Right kidney (tissue), 1 donor: Measurements from ENCODE around the gene ATP23.

ENCODE experiments used
- DNase-seq: peaks from one replicate; pipeline ENCODE4 v3.0.0-alpha.2; 2016

The ATP23 gene

GRCh38 chr12:57907281-57907680 is 34.1 kb upstream of the ATP23 start:
- DNase-seq: no peak

DNA sequence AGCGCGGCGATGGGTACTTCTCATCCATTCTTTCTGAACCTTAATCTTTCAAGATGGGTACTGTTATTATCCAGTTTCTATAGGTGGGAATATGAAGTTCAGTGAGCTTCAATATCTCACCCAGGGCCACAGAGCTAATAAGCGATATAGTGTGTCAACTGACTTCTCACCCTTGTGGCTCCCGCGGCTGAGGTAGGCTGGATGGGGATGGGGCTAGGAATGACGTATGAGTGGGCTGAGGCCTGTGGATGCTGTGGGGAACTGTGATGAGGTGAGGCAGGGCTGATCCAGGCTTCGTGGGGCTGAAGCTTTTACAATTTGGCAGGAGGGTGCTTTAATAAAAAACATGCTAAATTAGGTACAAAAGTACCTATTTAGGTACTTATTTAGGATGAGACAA is 32.9 kb upstream of the ATP23 start:
- no peak for DNase-seq

DNA sequence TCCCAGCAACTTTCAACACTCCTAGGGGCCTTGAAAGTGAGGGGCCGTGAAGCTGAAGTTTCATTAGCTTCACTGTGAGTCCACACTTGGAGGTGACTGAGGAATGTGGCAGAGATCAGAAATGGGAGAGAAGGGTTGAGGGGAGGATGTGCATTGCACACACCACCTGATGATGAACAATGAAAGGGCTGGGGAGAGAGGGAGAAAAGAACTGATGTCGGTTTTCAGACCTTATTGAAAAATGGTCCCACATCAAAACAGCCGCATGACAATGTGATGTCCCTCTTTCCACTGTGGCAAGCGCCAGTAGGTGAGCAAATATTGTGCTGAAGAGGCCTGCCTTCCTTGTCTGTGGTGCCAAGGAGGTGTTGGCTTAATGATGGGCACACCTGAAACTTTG is 32.3 kb upstream of the ATP23 start:
- no peak for DNase-seq

DNA sequence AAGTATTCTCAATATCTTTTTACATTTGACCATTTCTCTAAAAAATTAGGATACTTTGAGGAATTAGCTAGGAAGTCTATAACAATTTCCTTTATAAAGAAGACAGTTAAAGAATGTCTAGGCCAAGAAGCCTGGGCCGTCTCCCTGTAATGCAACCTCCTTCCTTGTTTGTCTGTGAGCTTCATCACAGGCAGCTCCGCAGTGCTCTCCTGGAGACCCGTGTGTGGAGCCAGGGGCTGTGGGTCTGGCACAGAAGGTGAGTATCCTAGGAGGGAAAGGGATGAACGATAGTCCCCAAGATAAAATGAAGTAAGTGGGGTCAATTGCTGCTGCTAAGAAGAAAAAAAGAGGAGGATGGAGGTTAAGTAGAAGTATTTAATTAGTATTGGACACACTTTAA is 31.8 kb upstream of the ATP23 start:
- no peak for DNase-seq

DNA sequence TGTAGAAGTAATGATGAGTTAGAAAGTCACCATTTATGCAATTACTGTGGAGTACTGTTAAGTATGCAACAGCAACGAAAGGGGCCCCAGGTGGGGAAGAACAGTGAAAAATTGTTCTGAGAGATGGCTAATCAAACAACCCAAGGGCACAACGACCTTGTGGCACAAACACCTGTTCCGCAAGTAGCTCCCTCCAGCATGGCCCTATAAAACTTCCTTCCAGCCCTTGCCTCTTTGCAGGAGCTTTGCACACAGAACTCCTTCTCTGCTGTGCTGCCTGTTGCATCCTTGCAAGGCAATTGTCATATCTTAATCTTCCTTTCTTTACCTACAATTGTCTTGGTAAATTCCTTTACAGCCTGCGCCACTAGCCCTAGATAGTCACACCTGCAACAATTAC is 23.2 kb upstream of the ATP23 start:
- no peak for DNase-seq

DNA sequence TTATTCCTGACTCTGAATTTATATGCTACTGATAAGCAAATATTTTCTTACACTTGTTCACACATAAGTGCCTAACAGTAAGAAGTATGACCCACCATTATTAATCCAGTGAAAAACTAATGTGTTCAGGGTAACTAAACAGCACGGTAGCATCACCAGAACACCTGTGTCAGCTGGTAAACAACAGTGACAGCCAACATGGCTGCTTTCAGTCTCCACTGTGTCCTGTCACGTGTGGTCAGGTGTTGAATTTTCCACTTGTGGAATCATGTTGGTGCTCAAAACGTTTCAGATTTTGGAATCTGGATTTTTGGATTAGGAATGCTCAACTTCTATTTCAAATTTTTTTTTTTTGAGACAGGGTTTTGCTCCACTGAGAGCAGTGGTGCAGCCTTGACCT is 14.3 kb upstream of the ATP23 start:
- DNase-seq: no peak

DNA sequence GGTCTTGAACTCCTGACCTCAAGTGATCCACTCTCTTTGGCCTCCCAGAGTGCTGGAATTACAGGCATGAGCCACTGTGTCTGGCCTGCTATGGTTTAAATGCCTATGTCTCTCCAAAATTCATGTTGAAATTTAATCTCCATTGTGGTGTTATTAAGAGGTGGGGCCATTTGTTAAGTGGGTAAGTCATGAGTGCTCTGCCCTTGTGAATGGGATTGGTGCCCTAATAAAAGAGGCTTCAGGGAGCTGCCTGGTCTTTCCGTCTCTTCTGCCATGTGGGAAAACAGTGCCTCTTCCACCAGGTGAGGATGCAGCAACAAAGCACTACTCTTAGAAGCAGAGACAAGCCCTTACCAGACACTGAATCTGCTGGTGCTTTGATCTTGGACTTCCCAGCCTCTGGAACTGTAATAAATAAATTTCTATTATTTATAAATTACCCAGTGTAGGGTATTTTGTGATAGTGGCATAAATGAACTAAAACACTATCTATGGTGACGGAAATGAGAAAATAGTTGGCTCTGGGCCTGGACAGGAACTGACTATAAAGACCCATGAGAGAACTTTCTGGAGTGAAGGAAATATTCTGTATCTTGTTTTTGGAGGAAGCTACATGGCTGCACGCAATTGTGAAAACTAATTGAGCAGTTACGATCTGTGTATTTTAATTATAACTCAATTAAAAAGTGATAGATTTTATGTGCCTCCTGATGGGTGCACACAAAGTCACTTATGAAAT is 12.1 kb upstream of the ATP23 start:
- DNase-seq: no peak

DNA sequence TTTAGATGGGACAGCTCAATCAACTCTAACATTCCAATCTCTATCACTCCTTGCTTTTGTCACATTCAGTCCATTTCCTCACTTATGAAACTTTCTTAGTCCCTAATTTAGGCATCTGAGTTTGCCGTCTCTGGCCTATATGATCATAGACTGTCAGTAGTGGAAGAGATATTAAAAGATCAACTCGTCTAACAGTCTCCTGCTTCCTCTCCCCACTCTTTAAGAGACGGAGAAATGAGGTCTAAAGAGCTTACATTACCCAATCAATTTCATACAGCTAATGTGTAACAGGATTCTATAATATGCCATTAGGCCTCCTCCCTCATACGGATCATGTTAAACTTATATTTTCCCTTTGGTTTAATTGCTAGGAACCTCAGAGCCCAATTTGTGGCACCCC is 6.5 kb upstream of the ATP23 start:
- no peak for DNase-seq

DNA sequence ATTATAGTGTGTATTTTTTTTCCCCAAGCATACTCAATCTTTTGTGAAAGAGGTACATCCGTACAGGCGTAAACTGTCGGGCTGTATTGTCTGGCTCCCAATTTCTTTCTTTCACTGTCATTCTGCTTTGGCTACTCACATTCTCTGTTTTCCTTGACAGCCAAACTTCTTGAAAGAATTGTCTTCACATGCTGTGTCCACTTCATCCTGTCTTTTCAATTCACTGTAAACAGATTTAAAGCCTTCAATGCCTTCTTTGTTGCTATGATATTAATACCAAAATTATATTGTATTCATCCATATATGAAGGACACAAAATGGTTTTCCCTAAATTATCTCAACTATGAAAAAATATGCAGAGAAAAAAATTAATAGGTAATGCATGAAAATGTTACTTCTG is 6.0 kb upstream of the ATP23 start:
- no peak for DNase-seq

- peak; percentile 85 for DNase-seq
Measured at GRCh38 chr12:57935839-57936512, 5.4 kb upstream of the ATP23 start.

DNA sequence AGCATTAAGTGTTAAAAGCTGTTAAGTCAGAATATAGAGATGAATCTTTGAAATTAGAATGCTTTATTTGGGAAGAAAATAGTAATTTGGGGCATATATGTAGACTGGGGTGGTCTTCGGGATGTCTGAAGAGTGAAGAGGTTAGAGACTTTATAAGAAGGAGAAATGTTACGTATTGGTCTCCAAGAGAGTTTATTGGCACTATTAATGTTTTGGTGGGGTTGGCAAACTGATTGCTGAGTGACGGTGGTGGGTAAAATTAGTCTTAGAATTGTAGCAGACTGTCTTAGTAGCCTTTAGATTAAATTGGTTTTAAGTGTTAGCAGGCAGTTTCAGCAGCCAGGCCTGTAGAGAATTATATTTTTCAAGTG is 4.9 kb upstream of the ATP23 start:
- DNase-seq: no peak

DNA sequence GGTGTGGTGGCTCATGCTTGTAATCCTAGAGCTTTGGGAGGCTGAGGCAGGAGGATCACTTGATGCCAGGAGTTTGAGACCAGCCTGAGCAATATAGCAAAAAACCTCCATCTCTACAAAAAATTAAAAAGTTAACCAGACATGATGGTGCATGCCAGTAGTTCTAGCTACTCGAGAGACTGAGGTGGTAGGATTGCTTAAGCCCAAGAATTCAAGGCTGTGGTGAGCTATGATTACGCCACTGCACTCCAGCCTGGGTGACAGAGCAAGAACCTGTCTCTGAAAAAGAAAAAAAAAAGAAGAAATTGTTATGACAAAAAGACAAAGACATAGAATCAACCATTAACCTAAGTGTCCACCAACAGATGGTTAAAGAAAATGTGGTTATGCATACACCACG is 2.1 kb upstream of the ATP23 start:
- no peak for DNase-seq

DNA sequence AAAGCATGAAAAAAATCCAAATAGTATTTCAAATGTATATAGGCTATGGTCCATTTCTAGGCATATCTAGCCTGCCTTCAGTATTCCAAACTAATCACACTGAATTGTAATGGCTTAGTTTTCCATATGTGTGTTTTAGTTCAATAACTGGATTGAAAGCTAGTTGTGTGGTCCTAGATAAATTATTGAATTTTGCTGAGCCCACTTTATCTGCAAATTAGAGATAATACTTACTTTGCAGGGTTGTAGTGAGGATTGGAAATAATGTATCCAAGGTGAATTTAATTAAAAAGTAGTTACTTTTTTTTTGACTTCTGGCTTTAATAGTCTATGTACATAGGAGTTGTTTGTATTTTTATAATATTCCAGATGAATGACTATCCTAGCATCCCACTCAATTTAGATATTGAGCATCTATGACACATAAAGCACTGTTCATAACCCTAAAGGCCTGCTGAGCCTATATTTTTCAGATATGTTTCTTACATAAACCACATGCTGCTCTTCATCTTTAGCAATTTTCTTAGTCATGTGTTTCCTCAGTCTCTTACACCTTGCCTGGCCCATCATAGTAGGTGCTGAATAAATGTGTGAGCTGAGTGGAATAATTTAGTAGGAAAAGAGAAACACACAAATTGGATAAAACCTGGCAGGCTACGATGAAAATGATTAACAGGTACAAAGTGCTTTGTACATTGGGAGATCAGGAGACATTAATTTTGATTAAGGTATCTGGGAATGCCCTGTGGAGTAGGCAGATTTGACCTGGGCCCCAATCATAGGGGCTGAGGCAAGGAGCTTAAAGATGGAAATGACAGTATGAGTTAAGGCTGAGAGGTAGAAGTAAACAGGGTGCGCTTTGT is 1.1 kb upstream of the ATP23 start:
- DNase-seq: no peak

DNA sequence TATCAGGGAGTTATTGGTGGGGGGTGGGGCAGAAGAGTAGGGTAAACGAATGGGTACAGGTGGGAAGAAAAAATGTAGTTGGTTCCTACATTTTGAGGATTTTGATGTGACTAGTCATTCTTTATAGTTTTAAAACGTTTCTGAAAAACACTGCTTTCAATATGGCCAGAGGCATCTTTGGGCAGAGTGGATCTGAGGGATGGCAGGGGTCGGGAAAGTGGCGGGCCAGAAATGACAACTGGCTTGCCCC is 527 bp upstream of the ATP23 start:
- no peak for DNase-seq

GRCh38 chr12:57943438-57944080 is 2.2 kb downstream of the ATP23 start:
- no peak for DNase-seq

- DNase-seq: no peak
Measured at GRCh38 chr12:57944313-57945023, 3.1 kb downstream of the ATP23 start.

DNA sequence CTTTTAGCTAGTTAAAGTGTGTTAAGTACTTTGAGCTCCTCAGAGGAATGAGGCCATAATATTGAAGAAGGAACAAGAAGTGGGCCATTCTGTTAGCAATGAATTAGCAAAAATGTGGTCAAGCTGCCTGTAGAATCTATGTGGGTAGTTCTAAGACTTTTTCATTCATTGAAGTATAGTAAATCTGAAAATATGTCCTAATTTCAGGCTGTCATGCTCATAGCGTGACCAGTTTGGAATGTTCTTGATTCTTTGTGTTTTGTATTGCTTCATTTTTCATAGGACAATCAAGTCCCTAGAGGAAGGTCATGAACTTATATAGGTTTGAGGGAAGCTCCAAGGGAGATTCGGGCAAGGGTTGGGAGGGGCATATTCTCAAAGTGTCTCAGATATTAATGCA is 11.4 kb downstream of the ATP23 start:
- DNase-seq: no peak

DNA sequence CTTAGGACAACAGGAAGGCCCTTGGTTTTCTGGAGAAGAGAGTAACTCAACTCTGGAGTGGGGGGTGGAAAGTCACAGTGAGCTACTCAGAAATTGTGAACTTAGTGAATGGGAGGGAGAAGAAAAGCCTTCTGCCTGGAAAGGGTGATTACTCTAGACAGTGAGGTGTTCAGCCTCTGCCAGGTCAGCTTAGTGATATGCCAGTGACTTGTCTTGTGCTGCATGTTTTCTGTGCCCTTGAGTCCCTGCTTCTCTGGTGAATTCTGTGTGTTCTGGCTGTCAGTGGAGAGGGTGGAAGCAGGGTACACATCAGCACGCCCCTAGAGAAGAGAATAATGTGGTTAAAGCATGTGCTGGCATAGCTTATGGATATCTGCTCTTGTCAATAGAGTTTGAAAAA is 13.4 kb downstream of the ATP23 start:
- DNase-seq: no peak

DNA sequence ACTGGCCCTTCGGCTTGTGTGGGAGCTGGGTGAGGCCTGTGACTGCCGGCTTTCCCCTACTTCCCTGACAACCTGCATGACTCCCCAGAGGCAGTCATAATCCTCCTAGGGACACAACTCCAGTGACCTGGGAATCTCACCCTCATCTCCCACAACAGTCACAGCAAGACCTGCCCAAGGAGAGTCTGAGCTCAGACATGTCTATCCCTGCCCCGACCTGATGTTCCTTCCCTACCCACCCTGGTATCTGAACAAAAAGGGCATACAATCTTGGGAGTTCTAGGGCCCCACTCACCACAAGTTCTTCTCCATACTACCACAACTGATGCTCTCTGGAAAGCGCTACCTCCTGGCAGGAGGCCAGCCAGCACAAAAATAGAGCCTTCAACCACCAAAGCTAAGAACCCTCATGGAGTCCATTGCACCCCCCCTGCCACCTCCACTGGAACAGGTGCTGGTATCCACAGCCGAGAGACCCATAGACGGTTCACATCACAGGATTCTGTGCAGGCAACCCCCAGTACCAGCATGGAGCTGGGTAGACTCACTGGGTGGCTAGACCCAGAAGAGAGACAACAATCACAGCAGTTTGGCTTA is 16.8 kb downstream of the ATP23 start:
- DNase-seq: no peak

DNA sequence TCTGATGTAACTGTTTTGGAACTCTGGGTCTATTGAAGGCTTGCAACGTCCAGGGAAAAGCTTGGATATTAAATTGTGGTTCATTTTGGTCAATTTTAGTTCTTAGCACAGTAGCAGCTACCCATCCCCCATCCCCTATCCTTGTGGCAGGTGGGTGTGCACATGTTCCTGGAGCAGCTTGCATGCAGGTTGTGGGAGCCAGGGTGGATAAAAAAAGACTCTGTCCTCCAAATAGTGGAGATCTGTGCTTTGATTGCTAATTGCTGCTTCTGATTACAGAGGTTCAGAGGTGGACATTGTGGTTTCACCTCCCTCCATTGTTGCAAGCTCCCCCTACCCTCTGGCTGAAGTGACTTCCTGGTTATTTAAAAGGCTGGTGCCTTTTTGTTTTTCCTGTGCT is 23.1 kb downstream of the ATP23 start:
- DNase-seq: no peak

GRCh38 chr12:57965766-57966165 is 24.4 kb downstream of the ATP23 start:
- no peak for DNase-seq

DNA sequence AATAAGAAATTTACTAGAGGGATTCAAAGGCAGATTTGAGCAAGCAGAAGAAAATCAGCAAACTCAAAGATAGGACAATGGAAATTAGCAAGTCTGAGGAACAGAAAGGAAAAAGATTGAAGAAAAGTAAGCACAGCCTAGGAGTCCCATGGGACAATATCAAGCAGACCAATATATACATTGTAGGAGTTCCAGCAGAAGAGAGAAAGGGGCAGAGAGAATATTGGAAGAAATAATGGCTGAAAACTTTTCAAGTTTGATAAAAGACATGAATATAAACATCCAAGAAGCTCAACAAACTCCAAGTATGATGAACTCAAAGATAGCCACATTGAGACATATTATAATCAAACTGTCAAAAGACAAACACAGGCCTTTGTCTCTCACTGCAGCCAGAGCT is 25.2 kb downstream of the ATP23 start:
- no peak for DNase-seq
